ENCODE measurements around the gene TXNRD3. TPM values are rescaled to one million over a fixed set of nuclear protein-coding genes. Genes with fewer than 3 reads are reported as not detected.
A peak's percentile ranks its signal among the peaks of the same experiment; 100 is the strongest.

TXNRD3 gene
- total RNA-seq, 1 donor from 2014 or later: 7.6 TPM

DNA sequence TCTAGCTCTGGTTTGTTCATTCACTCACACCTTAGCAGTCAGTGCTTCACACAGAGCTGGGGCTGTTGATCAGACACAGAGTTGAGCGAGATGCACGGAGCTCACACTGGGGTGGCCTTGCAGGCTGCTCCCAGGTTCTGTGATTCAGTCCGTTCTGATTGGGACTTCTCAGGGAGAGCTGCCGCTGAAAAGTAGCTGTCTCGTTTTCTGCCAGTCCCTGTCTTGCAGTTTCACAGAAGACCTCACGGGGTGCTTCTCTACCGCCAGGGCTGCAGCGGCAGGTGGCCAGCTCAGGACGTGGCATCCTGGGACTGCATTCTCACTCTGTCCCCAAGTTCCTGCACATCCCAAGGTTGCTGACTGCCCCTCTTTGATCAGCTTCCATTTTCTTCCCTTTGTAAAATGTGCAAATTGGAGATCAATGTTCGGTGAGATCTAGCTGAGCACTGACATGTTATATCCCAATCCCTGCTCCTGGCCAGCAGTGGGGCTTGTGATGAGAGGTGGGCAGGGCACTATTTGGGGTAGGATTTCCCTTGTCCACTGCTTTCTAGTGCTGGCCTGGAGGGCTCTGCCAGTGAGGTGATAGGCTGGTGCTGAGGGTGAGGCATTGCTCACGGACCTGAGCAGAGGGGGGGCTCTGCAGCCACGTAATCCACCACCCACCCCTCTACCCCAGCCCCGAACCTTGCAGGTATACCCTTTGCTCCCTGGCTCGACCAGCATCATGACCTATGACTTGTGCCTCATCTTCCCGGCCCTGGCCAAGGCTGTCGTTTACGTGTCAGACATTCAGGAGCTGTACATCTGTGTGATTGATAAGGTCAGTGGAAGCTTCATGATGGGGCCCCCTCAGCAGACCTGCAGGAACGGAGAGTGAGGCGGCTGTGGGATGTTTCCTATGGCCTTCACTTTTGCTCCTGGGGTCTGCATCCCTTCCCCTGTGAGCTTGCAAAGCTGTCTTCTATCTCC is 5.3 kb upstream of the TXNRD3 start:
- FAIRE-seq (no peak), DNase-seq (ENCODE audit: low read depth) (no peak)
- Mint-ChIP-seq H3K27me3 (ENCODE audit: low read depth, unreplicated experiment) (peaks cover 55% of the 10 kb centered on the region), H3K27ac (ENCODE audit: unreplicated experiment) (no peak overlapping the region), H3K36me3 (ENCODE audit: low read depth, unreplicated experiment) (no peaks in the 10 kb centered on the region), H3K4me1 (ENCODE audit: low read depth, unreplicated experiment) (no peaks in the 10 kb centered on the region), H3K9me3 (ENCODE audit: unreplicated experiment) (peaks cover 15% of the 10 kb centered on the region), H3K4me3 (ENCODE audit: unreplicated experiment) (no peak overlapping the region)
- Histone ChIP-seq H3K9ac (ENCODE audit: low read length) (no peak overlapping the region), H3K36me3 (ENCODE audit: insufficient read depth, low read length) (no peaks in the 10 kb centered on the region), H3K4me3 (ENCODE audit: insufficient read depth, low read depth, low read length) (no peak overlapping the region), H3K27ac (ENCODE audit: low read depth, low read length) (no peak overlapping the region), H3K27me3 (ENCODE audit: insufficient read depth, low read length) (peaks cover 19% of the 10 kb centered on the region), H4K20me1 (ENCODE audit: insufficient read depth, low read length) (no peaks in the 10 kb centered on the region), H3K4me2 (ENCODE audit: low read length) (no peak overlapping the region), H3K79me2 (ENCODE audit: insufficient read depth, low read length) (no peaks in the 10 kb centered on the region), H3K4me1 (ENCODE audit: insufficient read depth, low read length) (peaks cover 2% of the 10 kb centered on the region), H3K9me3 (ENCODE audit: insufficient read depth, low read depth, low read length) (peaks cover 6% of the 10 kb centered on the region), H2AFZ (ENCODE audit: low read depth, low read length) (no peak overlapping the region)
- TF ChIP-seq EZH2 (IDR thresholded peaks at IDR 0.05; ENCODE audit: insufficient read depth, low read length): no peak
- TF ChIP-seq, protein P1, sequence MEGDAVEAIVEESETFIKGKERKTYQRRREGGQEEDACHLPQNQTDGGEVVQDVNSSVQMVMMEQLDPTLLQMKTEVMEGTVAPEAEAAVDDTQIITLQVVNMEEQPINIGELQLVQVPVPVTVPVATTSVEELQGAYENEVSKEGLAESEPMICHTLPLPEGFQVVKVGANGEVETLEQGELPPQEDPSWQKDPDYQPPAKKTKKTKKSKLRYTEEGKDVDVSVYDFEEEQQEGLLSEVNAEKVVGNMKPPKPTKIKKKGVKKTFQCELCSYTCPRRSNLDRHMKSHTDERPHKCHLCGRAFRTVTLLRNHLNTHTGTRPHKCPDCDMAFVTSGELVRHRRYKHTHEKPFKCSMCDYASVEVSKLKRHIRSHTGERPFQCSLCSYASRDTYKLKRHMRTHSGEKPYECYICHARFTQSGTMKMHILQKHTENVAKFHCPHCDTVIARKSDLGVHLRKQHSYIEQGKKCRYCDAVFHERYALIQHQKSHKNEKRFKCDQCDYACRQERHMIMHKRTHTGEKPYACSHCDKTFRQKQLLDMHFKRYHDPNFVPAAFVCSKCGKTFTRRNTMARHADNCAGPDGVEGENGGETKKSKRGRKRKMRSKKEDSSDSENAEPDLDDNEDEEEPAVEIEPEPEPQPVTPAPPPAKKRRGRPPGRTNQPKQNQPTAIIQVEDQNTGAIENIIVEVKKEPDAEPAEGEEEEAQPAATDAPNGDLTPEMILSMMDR (IDR thresholded peaks at IDR 0.05; ENCODE audit: insufficient read depth, low read depth, low read length): peak; percentile 4

DNA sequence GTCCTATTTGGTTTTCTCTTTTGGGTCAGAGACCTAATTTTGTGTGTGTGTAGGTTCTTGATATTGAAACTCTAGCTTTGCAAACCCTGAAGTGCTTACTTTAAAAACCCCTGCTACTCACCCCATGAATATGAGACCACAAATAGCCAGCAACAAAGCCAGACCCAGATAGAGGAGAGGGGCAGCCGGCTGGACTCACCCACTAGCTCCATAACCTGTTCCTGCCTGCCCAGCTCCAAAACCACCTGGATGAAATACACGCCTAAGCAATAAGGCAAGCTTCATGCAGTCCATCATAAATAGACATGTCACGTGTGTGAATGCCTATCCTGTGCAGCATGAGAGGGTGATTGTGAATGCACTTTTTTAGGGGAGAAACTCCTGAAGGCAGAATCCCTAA is 3.7 kb upstream of the TXNRD3 start:
- DNase-seq (ENCODE audit: low read depth): no peak
- H3K36me3 Mint-ChIP-seq (ENCODE audit: low read depth, unreplicated experiment): no peaks in the 10 kb centered on the region
- Histone ChIP-seq H3K27me3 (ENCODE audit: insufficient read depth, low read length) (peaks cover 19% of the 10 kb centered on the region), H4K20me1 (ENCODE audit: insufficient read depth, low read length) (no peaks in the 10 kb centered on the region), H3K27ac (ENCODE audit: low read depth, low read length) (no peak overlapping the region), H3K4me2 (ENCODE audit: low read length) (no peak overlapping the region), H3K79me2 (ENCODE audit: insufficient read depth, low read length) (no peaks in the 10 kb centered on the region), H3K9me3 (ENCODE audit: insufficient read depth, low read depth, low read length) (peaks cover 6% of the 10 kb centered on the region), H3K4me1 (ENCODE audit: insufficient read depth, low read length) (peaks cover 3% of the 10 kb centered on the region), H2AFZ (ENCODE audit: low read depth, low read length) (no peak overlapping the region), H3K4me3 (ENCODE audit: insufficient read depth, low read depth, low read length) (no peak overlapping the region), H3K36me3 (ENCODE audit: insufficient read depth, low read length) (no peaks in the 10 kb centered on the region), H3K9ac (ENCODE audit: low read length) (no peak overlapping the region)
- no peak overlapping the region for H3K4me3 Mint-ChIP-seq (ENCODE audit: unreplicated experiment)
- no peak overlapping the region for H3K27ac Mint-ChIP-seq (ENCODE audit: unreplicated experiment)
- H3K4me1 Mint-ChIP-seq (ENCODE audit: low read depth, unreplicated experiment): no peaks in the 10 kb centered on the region
- peaks cover 15% of the 10 kb centered on the region for H3K9me3 Mint-ChIP-seq (ENCODE audit: unreplicated experiment)
- H3K27me3 Mint-ChIP-seq (ENCODE audit: low read depth, unreplicated experiment): peaks cover 40% of the 10 kb centered on the region
- TF ChIP-seq, protein P1 (IDR thresholded peaks at IDR 0.05; ENCODE audit: insufficient read depth, low read depth, low read length): no peak
- TF ChIP-seq EZH2 (IDR thresholded peaks at IDR 0.05; ENCODE audit: insufficient read depth, low read length): no peak
- FAIRE-seq: no peak

DNA sequence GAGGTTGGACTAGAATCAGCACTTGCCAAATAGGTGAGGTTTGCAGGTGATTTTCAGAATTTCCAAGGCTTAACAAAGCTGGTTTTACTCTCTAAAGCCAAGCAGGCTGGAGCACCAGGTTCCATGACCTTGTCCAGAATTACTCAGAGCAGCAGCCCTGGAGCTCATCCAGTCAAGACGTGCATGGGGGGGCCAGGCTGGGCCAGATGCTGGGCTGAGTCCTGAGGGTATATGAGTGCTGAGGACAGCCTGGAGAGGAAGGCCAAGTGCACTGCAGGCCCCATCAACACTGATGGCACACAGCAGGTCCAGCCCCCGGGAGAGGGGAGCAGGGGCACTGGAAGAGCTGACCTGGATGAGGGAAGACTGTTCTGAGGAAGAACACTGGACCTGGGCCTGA is 3.0 kb upstream of the TXNRD3 start:
- Histone ChIP-seq H3K4me1 (ENCODE audit: insufficient read depth, low read length) (peaks cover 3% of the 10 kb centered on the region), H3K9me3 (ENCODE audit: insufficient read depth, low read depth, low read length) (peaks cover 6% of the 10 kb centered on the region), H3K4me2 (ENCODE audit: low read length) (no peak overlapping the region), H3K27ac (ENCODE audit: low read depth, low read length) (no peak overlapping the region), H3K9ac (ENCODE audit: low read length) (no peak overlapping the region), H3K4me3 (ENCODE audit: insufficient read depth, low read depth, low read length) (no peak overlapping the region), H3K36me3 (ENCODE audit: insufficient read depth, low read length) (no peaks in the 10 kb centered on the region), H3K79me2 (ENCODE audit: insufficient read depth, low read length) (no peaks in the 10 kb centered on the region), H4K20me1 (ENCODE audit: insufficient read depth, low read length) (no peaks in the 10 kb centered on the region), H2AFZ (ENCODE audit: low read depth, low read length) (no peak overlapping the region), H3K27me3 (ENCODE audit: insufficient read depth, low read length) (peaks cover 15% of the 10 kb centered on the region)
- Mint-ChIP-seq H3K27me3 (ENCODE audit: low read depth, unreplicated experiment) (peaks cover 36% of the 10 kb centered on the region), H3K4me1 (ENCODE audit: low read depth, unreplicated experiment) (no peaks in the 10 kb centered on the region), H3K27ac (ENCODE audit: unreplicated experiment) (no peak overlapping the region), H3K4me3 (ENCODE audit: unreplicated experiment) (no peak overlapping the region), H3K36me3 (ENCODE audit: low read depth, unreplicated experiment) (no peaks in the 10 kb centered on the region), H3K9me3 (ENCODE audit: unreplicated experiment) (peaks cover 15% of the 10 kb centered on the region)
- TF ChIP-seq, protein P1 (IDR thresholded peaks at IDR 0.05; ENCODE audit: insufficient read depth, low read depth, low read length): no peak
- no peak for TF ChIP-seq EZH2 (IDR thresholded peaks at IDR 0.05; ENCODE audit: insufficient read depth, low read length)
- DNase-seq (ENCODE audit: low read depth): no peak
- no peak for FAIRE-seq
